Sigmoid colon (tissue), 4 donors: ENCODE results near the gene FLNA.

Experiments used
- CTCF ChIP-seq, 4 experiments: fragments of 450-650 bp in 3 of 4; fragments of 200-600 bp in 1 of 4; IDR thresholded peaks; one replicate each; pipeline ENCODE4 v1.5.1; 2016 to 2019; ENCODE audit warnings: antibody characterized with exemption in 4 of 4, mild to moderate bottlenecking in 3 of 4, moderate library complexity in 2 of 4
- EP300 ChIP-seq, 4 donors: sonication (generic); formaldehyde crosslinking; IDR thresholded peaks; one replicate each; pipeline ENCODE4 v1.6.1; 2017; ENCODE audit warnings: antibody characterized with exemption in 4 of 4
- POLR2A ChIP-seq, 2 donors: fragments of 450-650 bp; IDR thresholded peaks; one replicate each; pipeline ENCODE4 v1.6.1; 2016; ENCODE audit warnings: antibody characterized with exemption in 2 of 2, mild to moderate bottlenecking in 2 of 2, moderate library complexity in 2 of 2
- POLR2AphosphoS5 ChIP-seq, 4 donors: sonication (generic); formaldehyde crosslinking; IDR thresholded peaks; one replicate each; pipeline ENCODE4 v1.6.1; 2017; ENCODE audit warnings: antibody characterized with exemption in 4 of 4

DNA sequence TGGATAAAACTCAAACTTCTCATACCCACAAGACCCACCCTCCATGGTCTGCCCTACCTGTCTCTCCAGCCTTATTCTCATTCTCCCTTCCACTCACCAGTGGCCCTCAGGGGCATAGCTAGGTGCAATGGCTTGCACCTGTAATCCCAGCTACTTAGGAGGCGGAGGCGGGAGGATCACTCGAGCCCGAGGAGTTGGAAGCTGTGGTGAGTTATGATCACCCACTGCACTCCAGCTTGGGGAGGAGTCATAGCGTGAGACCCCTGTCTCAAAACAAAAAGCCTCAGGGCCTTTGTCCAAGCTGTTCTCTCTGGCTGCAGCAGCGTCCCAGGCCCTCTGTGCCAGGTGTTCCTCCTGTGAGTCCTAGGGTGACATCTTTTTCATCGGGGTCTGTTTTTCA is 62.3 kb downstream of the FLNA start:
- TF ChIP-seq POLR2A (IDR thresholded peaks at IDR 0.05) = no peak
- TF ChIP-seq EP300 (IDR thresholded peaks at IDR 0.05) = no peak
- no peak for TF ChIP-seq CTCF (IDR thresholded peaks at IDR 0.05)
- TF ChIP-seq POLR2AphosphoS5 (IDR thresholded peaks at IDR 0.05) = no peak
